Right lobe of liver (tissue), 4 donors: ENCODE data around the gene PEPD.
A peak's percentile ranks its signal among the peaks of the same experiment; 100 is the strongest.

Experiments
- POLR2A ChIP-seq: fragments of 450-650 bp; IDR thresholded peaks from one replicate; pipeline ENCODE4 v1.6.1; 2017; ENCODE audit warnings: antibody characterized with exemption, mild to moderate bottlenecking
- TF ChIP-seq, protein P1 (sequence below), 4 donors: fragments of 200-600 bp in 3 of 4; fragments of 450-650 bp in 1 of 4; IDR thresholded peaks; one replicate each; pipeline versions ENCODE4 v1.5.1 to v1.8.0; 2016 to 2022; ENCODE audit warnings: antibody characterized with exemption in 4 of 4, mild to moderate bottlenecking in 2 of 4
- donor health status: DM: no; HTN: no; CAD: no.
- donor health status: DM: no; HTN: no; CAD: no.
- donor health status: DM: no; HTN: yes; CAD: no.

DNA sequence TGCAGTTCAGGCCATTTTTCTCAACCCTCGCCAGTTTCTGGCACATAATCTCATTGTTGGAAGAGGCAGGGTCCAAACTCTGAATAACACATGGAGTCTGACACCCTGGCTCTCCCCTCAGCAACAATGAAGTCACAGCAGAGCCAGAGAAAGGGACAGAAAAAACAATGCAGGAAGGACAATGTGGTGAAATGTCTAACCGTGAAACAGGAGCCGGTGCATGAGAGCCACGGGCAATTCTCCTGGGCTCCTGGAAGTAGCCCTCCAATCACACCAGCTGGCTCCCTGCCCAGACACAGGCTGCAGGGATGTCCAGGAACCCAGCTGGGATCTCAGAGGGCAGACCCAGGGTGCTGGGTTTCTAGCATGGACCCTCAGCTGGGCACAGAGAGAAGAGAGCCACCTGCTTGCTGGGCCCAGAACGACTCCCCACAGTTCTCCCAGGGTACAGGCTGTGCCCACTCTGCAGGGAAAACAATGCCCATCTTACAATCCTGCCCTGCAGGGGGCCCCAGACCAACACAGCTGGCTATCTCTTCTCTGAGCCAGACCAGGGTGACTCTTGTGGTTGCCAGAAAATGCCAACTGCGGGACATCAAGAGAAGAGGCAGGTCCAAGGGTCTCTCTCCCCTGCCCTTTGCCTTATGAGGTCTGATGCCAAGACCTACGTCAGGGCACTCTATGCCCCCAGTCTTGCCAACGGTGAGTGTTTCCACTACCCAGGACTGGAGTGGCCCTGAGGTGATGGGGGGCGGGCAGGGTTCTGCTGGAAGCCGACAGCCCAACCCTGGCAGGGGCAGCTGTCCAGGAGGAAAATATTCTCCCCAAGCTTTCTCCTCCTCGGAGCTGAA lies 83.5 kb downstream of the PEPD start:
- TF ChIP-seq, protein P1, sequence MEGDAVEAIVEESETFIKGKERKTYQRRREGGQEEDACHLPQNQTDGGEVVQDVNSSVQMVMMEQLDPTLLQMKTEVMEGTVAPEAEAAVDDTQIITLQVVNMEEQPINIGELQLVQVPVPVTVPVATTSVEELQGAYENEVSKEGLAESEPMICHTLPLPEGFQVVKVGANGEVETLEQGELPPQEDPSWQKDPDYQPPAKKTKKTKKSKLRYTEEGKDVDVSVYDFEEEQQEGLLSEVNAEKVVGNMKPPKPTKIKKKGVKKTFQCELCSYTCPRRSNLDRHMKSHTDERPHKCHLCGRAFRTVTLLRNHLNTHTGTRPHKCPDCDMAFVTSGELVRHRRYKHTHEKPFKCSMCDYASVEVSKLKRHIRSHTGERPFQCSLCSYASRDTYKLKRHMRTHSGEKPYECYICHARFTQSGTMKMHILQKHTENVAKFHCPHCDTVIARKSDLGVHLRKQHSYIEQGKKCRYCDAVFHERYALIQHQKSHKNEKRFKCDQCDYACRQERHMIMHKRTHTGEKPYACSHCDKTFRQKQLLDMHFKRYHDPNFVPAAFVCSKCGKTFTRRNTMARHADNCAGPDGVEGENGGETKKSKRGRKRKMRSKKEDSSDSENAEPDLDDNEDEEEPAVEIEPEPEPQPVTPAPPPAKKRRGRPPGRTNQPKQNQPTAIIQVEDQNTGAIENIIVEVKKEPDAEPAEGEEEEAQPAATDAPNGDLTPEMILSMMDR (IDR thresholded peaks at IDR 0.05): peak; percentile 31 to 63 (median 49)
- no peak for TF ChIP-seq POLR2A
